Measurements from ENCODE around the gene RCBTB1.
"Not testable (repeated sequence)": the region's sequence is repeated elsewhere in the genome, so short reads cannot be mapped to it uniquely, and the experiment has no call there.

RCBTB1 gene

DNA sequence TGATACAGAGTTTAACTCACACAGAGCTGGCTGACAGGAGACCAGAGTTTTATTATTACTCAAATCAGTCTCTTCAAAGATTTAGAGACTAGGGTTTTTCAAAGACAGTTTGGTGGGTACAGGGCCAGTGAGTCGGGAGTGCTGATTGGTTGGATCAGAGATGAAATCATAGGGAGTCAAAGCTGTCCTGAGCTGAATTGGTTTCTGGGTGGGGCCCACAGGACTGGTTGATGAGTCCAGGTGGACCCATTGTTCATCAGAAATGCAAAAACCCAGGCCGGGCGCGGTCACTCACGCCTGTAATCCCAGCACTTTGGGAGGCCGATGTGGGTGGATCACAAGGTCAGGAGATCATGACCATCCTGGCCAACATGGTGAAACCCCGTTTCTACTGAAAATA lies 17.3 kb upstream of the RCBTB1 start:
- DNase-seq = not testable (repeated sequence)

GRCh38 chr13:49602005-49602404 lies 16.6 kb upstream of the RCBTB1 start:
- no peak for DNase-seq

- DNase-seq = no peak
Observed at GRCh38 chr13:49597043-49597641, 11.8 kb upstream of the RCBTB1 start.

GRCh38 chr13:49596221-49596620 lies 10.9 kb upstream of the RCBTB1 start:
- no peak for DNase-seq

- no peak for DNase-seq
Observed at GRCh38 chr13:49594576-49594975, 9.2 kb upstream of the RCBTB1 start.

DNA sequence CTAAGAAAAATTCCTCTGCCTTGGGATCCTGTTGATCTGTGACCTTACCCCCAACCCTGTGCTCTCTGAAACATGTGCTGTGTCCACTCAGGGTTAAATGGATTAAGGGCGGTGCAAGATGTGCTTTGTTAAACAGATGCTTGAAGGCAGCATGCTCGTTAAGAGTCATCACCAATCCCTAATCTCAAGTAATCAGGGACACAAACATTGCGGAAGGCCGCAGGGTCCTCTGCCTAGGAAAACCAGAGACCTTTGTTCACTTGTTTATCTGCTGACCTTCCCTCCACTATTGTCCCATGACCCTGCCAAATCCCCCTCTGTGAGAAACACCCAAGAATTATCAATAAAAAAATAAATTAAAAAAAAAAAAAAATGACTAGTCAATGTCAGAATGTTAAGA lies 8.5 kb upstream of the RCBTB1 start:
- DNase-seq = not testable (repeated sequence)

- DNase-seq = not testable (repeated sequence)
Observed at GRCh38 chr13:49590714-49591113, 5.4 kb upstream of the RCBTB1 start.

GRCh38 chr13:49587311-49587847 lies 2.0 kb upstream of the RCBTB1 start:
- DNase-seq = no peak

DNA sequence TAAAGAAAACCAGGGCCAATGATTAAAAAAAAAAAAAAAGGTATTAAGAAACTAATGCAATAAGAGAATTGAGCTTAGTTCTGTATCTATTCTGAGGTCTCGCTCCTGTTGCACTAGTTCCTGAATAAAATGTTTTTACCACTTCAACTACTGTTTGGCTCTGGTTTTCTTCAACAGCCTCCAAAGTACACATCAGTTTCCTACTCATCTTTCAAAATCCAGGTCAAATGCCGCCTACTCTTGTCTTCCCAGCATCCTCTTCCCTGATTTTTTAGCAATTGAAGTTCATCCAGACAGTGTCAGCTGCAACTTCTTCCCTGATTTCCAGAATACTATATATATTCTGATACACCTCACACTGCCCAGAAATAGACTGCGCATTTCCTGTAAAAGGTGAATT lies 1.4 kb upstream of the RCBTB1 start:
- DNase-seq = no peak

DNA sequence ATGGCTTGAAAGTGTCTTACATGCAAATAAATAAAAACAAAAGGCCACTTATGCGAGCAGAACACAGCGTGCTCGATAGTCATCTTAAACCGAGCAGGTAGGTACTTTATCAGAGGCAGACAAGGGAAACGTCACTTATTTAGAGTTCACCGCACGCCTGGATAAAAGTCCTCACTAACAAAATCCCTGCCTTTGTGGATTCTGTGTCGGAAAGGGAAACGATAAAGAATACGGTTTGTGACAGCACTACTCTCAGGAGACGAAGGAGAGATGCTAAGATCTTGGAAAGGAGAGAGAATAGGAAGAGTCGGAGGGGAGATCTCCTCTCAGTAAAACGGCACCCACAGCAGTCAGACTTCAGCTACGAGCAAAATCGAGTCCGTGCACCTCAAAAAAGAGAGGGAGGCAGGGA lies 581 bp downstream of the RCBTB1 start:
- DNase-seq = no peak

- DNase-seq = no peak
Observed at GRCh38 chr13:49580980-49581680, 4.2 kb downstream of the RCBTB1 start.

- DNase-seq = no peak
Observed at GRCh38 chr13:49579501-49579900, 5.9 kb downstream of the RCBTB1 start.

- no peak for DNase-seq
Observed at GRCh38 chr13:49571299-49572240, 13.8 kb downstream of the RCBTB1 start.

DNA sequence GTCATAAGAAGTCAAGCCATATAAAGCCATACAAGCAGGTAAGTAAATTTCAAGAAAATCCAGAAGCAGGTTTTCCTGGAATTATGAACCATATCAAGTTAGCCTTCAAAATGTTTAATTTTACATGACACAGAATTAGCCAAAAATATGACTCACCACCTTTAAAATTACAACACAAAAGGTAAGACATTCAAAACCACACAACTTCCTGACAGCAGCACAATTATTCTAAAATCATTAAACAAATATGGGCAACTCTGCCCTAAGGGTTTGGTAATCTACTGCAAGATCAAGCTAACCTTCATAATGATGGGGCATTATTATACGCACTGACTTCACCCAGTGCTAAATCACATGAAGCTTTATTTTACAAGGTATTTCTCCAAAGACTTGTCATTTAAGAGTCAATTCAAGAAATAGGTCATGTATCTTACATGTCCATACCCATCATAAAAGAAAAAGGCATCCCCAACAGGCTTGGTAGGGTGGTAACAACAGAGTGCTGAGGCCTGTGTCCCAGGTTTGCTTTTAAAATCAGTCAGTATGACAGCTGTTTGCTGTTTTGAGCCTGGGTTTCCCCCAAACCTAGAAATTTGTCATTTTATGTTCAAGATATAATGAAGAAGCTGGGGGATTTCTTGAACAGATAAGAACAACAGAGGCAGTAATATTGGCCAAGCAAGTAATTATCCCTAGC lies 15.2 kb downstream of the RCBTB1 start:
- no peak for DNase-seq

DNA sequence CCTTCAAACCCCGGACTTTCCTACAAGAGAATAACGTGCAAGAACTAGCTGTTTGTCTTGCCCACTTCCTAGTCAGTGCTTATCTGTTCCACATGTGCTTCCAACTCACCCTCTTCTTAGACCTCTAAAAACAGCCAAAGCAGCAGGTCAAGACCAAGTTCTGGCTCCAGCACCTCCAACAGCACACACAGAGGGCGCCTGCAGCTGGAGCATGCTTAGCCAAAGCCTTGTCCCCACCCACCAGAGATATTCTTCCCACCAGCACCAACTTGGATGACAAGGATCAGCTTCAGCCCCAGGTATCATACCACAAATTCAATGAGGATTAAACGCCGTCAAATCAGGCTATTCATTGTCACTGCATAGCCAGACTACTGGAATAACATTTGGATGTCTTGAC lies 17.9 kb downstream of the RCBTB1 start:
- DNase-seq = no peak

DNA sequence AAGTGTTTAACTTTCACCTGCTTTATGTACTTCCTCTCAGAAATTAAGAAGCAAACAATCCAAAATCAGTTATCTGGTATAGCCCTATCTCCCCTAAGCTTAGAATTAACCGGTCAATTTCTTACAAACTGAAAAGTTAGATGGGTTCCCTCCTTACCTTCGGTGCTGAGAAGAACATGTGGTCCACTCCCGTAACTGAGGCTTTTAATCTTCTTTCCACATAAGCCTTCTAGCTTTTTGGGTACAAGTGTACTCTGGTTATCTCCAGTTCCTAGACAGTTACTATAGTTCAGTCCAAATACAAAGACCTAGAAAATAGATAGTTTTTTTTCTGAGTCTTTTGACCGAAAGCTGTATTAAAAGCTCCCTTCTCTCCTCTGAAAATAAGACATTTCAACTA lies 18.9 kb downstream of the RCBTB1 start:
- DNase-seq = no peak

DNA sequence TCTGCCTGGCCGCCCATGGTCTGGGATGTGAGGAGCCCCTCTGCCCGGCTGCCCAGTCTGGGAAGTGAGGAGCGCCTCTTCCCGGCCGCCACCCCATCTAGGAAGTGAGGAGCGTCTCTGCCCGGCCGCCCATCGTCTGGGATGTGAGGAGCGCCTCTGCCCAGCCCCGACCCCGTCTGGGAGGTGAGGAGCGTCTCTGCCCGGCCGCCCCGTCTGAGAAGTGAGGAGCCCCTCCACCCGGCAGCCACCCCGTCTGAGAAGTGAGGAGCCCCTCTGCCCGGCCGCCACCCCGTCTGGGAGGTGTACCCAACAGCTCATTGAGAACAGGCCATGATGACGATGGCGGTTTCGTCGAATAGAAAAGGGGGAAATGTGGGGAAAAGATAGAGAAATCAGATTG lies 19.9 kb downstream of the RCBTB1 start:
- DNase-seq = not testable (repeated sequence)

GRCh38 chr13:49563516-49563915 lies 21.8 kb downstream of the RCBTB1 start:
- DNase-seq = no peak

DNA sequence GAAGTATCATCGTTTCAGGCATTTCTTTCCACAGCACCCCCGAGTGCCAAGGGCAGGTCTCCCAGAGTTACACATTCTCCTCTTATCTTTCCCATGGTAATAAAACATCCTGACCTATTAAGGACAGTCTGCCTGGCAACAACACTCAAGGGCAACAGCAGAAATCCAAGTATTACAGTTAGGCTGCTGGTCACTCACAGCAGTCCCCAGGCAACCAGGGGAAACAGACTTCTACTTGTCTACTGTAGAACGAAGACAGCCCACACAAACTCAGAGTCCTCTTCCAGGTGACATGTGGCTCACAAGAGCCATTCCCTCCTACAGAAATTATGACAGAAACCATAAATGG lies 24.3 kb downstream of the RCBTB1 start:
- no peak for DNase-seq

GRCh38 chr13:49560270-49561061 lies 24.9 kb downstream of the RCBTB1 start:
- no peak for DNase-seq

GRCh38 chr13:49559006-49559405 lies 26.4 kb downstream of the RCBTB1 start:
- no peak for DNase-seq

DNA sequence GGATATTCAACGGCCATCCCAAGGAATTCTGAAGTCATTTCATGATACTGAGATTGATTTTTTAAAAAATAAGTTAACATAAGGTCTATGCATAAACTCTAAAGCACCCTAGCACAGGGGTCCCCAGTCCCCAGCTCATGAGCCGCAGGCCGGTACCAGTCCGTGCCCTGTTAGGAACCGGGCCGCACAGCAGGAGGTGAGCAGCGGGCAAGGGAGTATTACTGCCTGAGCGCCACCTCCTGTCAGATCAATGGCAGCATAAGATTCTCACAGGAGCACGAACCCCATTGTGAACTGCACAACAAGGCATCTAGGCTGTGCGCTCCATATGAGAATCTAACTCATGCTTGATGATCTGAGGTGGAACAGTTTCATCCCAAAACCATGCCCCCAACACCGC lies 31.0 kb downstream of the RCBTB1 start:
- no peak for DNase-seq
